T-helper 2 cell treated with Interferon-gamma antibody and Interleukin-4, amounts not matched to agents 5 μg/mL and 100 μg/mL, for 36 hours (primary cell): ENCODE results near the gene RPL10A.
A peak's percentile ranks its signal among the peaks of the same experiment; 100 is the strongest.

Experiments used
- DNase-seq: peaks from one replicate; pipeline ENCODE4 v3.0.0; 2021; ENCODE audit warnings: low spot score
- H3K27ac Mint-ChIP-seq: one replicate; pipeline ENCODE4 v1.8.0; 2021; ENCODE audit warnings: mild to moderate bottlenecking, mixed read lengths
- H3K27me3 Mint-ChIP-seq: one replicate; pipeline ENCODE4 v1.8.0; 2021; ENCODE audit warnings: low read depth, mixed read lengths
- H3K36me3 Mint-ChIP-seq: one replicate; pipeline ENCODE4 v1.8.0; 2021; ENCODE audit warnings: low read depth, mixed read lengths
- H3K4me1 Mint-ChIP-seq: one replicate; pipeline ENCODE4 v1.8.0; 2021; ENCODE audit warnings: low read depth, mixed read lengths
- H3K4me3 Mint-ChIP-seq: one replicate; pipeline ENCODE4 v1.8.0; 2022; ENCODE audit warnings: mild to moderate bottlenecking, moderate library complexity, mixed read lengths
- H3K9me3 Mint-ChIP-seq: one replicate; pipeline ENCODE4 v1.8.0; 2021; ENCODE audit warnings: mixed read lengths

The RPL10A gene

GRCh38 chr6:35474942-35475570 lies 6.9 kb downstream of the RPL10A start:
- no peak for DNase-seq
- peaks cover 30% of the 10 kb centered on the region for H3K36me3 Mint-ChIP-seq
- H3K9me3 Mint-ChIP-seq = no peaks in the 10 kb centered on the region
- H3K4me1 Mint-ChIP-seq = peaks cover 14% of the 10 kb centered on the region
- peak overlapping the region; percentile 27 for H3K27ac Mint-ChIP-seq
- no peaks in the 10 kb centered on the region for H3K27me3 Mint-ChIP-seq
- H3K4me3 Mint-ChIP-seq = no peak overlapping the region

GRCh38 chr6:35475573-35475972 lies 7.4 kb downstream of the RPL10A start:
- Mint-ChIP-seq H3K9me3 (no peaks in the 10 kb centered on the region), H3K4me1 (peaks cover 8% of the 10 kb centered on the region), H3K36me3 (peaks cover 25% of the 10 kb centered on the region), H3K27me3 (no peaks in the 10 kb centered on the region), H3K4me3 (no peak overlapping the region), H3K27ac (no peak overlapping the region)
- DNase-seq = no peak

GRCh38 chr6:35476004-35476403 lies 7.8 kb downstream of the RPL10A start:
- Mint-ChIP-seq H3K27ac (no peak overlapping the region), H3K4me1 (peaks cover 5% of the 10 kb centered on the region), H3K9me3 (no peaks in the 10 kb centered on the region), H3K36me3 (peaks cover 21% of the 10 kb centered on the region), H3K4me3 (no peak overlapping the region), H3K27me3 (no peaks in the 10 kb centered on the region)
- DNase-seq = no peak

- Mint-ChIP-seq H3K9me3 (no peaks in the 10 kb centered on the region), H3K27me3 (no peaks in the 10 kb centered on the region), H3K27ac (no peak overlapping the region), H3K4me1 (peaks cover 4% of the 10 kb centered on the region), H3K4me3 (no peak overlapping the region), H3K36me3 (peaks cover 11% of the 10 kb centered on the region)
- no peak for DNase-seq
Measured at GRCh38 chr6:35477028-35477427, 8.8 kb downstream of the RPL10A start.

DNA sequence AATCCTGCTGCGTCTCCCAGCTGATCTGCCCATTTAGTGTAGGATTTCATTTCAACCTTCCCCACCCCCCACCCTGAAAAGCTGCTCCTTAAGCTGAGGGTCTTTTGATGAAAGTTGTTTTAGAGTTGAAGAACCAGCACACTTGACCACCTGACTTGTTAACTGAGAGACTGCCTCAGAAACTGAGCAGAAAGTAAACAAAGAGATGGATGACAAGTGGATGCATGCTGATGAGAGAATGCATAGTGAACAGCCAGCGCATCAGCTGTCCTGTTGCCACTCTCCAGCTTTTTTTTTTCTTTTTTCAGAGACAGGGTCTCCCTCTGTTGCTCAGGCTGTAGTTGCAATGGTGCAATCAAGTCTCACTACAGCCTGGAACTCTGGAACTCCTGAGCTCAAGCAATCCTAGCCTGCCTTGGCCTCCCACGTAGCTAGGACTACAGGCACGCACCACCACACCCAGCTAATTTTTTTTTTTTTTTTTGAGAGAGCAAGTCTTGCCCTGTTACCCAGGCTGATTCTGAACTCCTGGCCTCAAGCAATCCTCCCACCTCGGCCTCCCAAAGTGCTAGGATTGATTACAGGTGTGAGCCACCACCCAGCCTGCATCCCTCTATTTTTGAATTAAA lies 9.5 kb downstream of the RPL10A start:
- no peaks in the 10 kb centered on the region for H3K9me3 Mint-ChIP-seq
- H3K27me3 Mint-ChIP-seq = no peaks in the 10 kb centered on the region
- no peak overlapping the region for H3K4me3 Mint-ChIP-seq
- no peak overlapping the region for H3K27ac Mint-ChIP-seq
- H3K4me1 Mint-ChIP-seq = no peaks in the 10 kb centered on the region
- no peak for DNase-seq
- H3K36me3 Mint-ChIP-seq = peaks cover 6% of the 10 kb centered on the region

GRCh38 chr6:35478259-35478658 lies 10.1 kb downstream of the RPL10A start:
- Mint-ChIP-seq H3K27ac (no peak overlapping the region), H3K36me3 (peaks cover under 1% of the 10 kb centered on the region), H3K27me3 (no peaks in the 10 kb centered on the region), H3K9me3 (no peaks in the 10 kb centered on the region), H3K4me3 (no peak overlapping the region), H3K4me1 (no peaks in the 10 kb centered on the region)
- no peak for DNase-seq

GRCh38 chr6:35480176-35480575 lies 12.0 kb downstream of the RPL10A start:
- Mint-ChIP-seq H3K27me3 (no peaks in the 10 kb centered on the region), H3K9me3 (no peaks in the 10 kb centered on the region), H3K4me1 (no peaks in the 10 kb centered on the region), H3K36me3 (no peaks in the 10 kb centered on the region), H3K4me3 (no peak overlapping the region), H3K27ac (no peak overlapping the region)
- DNase-seq = no peak

- Mint-ChIP-seq H3K27ac (no peak overlapping the region), H3K4me1 (no peaks in the 10 kb centered on the region)
Measured at GRCh38 chr6:35481226-35481625, 13.0 kb downstream of the RPL10A start.

GRCh38 chr6:35483062-35483461 lies 14.9 kb downstream of the RPL10A start:
- no peak overlapping the region for H3K4me3 Mint-ChIP-seq
- no peaks in the 10 kb centered on the region for H3K36me3 Mint-ChIP-seq

More at GRCh38 chr6:35481226-35481625, 13.0 kb downstream of the RPL10A start:
- H3K27me3 Mint-ChIP-seq = no peaks in the 10 kb centered on the region
- no peak for DNase-seq
- H3K9me3 Mint-ChIP-seq = no peaks in the 10 kb centered on the region
- H3K4me3 Mint-ChIP-seq = no peak overlapping the region
- H3K36me3 Mint-ChIP-seq = no peaks in the 10 kb centered on the region

DNA sequence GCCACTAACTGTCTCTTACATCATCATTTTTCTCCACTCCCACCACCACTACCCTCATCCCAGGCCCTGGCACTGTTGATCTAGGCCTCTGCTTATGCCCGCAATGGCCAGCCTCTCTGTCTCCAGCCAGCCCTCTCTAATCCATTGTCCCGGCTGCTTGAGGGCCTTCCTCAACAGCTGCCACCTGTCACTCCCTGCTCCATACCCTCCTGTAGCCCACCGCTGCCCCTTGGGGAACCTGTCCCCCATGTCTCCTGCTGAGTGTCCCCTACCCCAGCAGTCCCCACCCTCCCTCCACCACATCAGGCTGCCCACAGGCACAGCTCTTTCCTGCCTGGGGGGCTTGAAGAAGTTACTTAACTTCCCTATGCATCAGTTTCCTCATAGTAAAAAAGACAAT lies 15.3 kb downstream of the RPL10A start:
- no peaks in the 10 kb centered on the region for H3K27me3 Mint-ChIP-seq
- peaks cover 6% of the 10 kb centered on the region for H3K4me1 Mint-ChIP-seq

More at GRCh38 chr6:35483062-35483461, 14.9 kb downstream of the RPL10A start:
- DNase-seq = no peak
- no peak overlapping the region for H3K27ac Mint-ChIP-seq
- no peaks in the 10 kb centered on the region for H3K27me3 Mint-ChIP-seq
- no peaks in the 10 kb centered on the region for H3K9me3 Mint-ChIP-seq
- peaks cover 4% of the 10 kb centered on the region for H3K4me1 Mint-ChIP-seq

GRCh38 chr6:35483893-35484645 lies 15.9 kb downstream of the RPL10A start:
- Mint-ChIP-seq H3K4me3 (no peak overlapping the region), H3K4me1 (peaks cover 6% of the 10 kb centered on the region)

More for the DNA sequence above, 15.3 kb downstream of the RPL10A start:
- no peaks in the 10 kb centered on the region for H3K36me3 Mint-ChIP-seq
- no peak for DNase-seq
- no peak overlapping the region for H3K27ac Mint-ChIP-seq
- no peaks in the 10 kb centered on the region for H3K9me3 Mint-ChIP-seq
- H3K4me3 Mint-ChIP-seq = no peak overlapping the region

DNA sequence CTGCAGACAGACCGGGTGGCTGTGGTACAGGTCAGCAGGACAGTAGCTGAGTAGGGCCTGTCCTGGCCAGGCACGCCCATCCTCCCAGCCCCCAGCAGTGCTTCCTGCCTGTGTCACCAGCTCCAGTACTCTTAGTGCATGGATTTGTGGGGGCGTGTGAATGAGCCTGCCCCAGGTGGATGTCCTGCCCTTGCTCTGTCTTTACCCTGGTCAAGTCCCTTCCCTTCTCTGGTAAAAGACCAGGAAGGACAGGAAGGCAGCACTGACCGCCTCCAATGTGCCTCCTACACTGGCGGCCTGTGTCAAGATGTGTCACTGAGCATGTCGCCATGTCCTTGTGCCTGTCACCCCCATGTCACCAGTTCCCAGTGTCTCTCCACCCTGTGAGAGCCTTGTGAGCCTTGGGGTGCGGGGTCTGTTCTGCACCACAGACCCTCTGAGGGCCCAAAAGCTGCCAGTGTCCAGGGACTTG lies 16.8 kb downstream of the RPL10A start:
- peaks cover 6% of the 10 kb centered on the region for H3K4me1 Mint-ChIP-seq
- H3K27me3 Mint-ChIP-seq = no peaks in the 10 kb centered on the region
- H3K4me3 Mint-ChIP-seq = no peak overlapping the region
- DNase-seq = no peak
- H3K27ac Mint-ChIP-seq = no peak overlapping the region
- no peaks in the 10 kb centered on the region for H3K36me3 Mint-ChIP-seq
- no peaks in the 10 kb centered on the region for H3K9me3 Mint-ChIP-seq

More at GRCh38 chr6:35483893-35484645, 15.9 kb downstream of the RPL10A start:
- no peak for DNase-seq
- Mint-ChIP-seq H3K27ac (no peak overlapping the region), H3K9me3 (no peaks in the 10 kb centered on the region), H3K27me3 (no peaks in the 10 kb centered on the region), H3K36me3 (no peaks in the 10 kb centered on the region)

GRCh38 chr6:35485402-35485877 lies 17.2 kb downstream of the RPL10A start:
- Mint-ChIP-seq H3K4me1 (peaks cover 6% of the 10 kb centered on the region), H3K36me3 (no peaks in the 10 kb centered on the region), H3K27ac (no peak overlapping the region), H3K4me3 (no peak overlapping the region), H3K27me3 (no peaks in the 10 kb centered on the region), H3K9me3 (no peaks in the 10 kb centered on the region)
- DNase-seq = no peak
